HUES64 (cell line): ENCODE measurements around the gene SMARCA4.

Experiments
- H3K27ac ChIP-seq: 2 replicates; pipeline ENCODE4 v1.7.0; 2013; ENCODE audit warnings: low read depth, low read length, inconsistent platforms
- H3K27me3 ChIP-seq: 2 replicates; pipeline ENCODE4 v1.6.1; 2013; ENCODE audit warnings: mild to moderate bottlenecking, low read length; ENCODE audit not compliant: insufficient read depth
- H3K36me3 ChIP-seq: 2 replicates; pipeline ENCODE4 v1.6.1; 2013; ENCODE audit warnings: mild to moderate bottlenecking, low read length; ENCODE audit not compliant: insufficient read depth
- H3K4me1 ChIP-seq: 2 replicates; pipeline ENCODE4 v1.6.1; 2013; ENCODE audit warnings: mild to moderate bottlenecking, low read length, moderate library complexity; ENCODE audit not compliant: insufficient read depth
- H3K4me3 ChIP-seq: 2 replicates; pipeline ENCODE4 v1.5.1; 2013; ENCODE audit warnings: mild to moderate bottlenecking, low read length, moderate library complexity
- H3K9ac ChIP-seq: 2 replicates; pipeline ENCODE4 v1.6.1; 2013; ENCODE audit warnings: mild to moderate bottlenecking, low read depth, low read length
- H3K9me3 ChIP-seq: 2 replicates; pipeline ENCODE4 v1.6.1; 2013; ENCODE audit warnings: low read depth, low read length; ENCODE audit not compliant: insufficient read depth
- WGBS: fragments of 150-250, 120-280 bp; methylation state at CpG from one replicate; pipeline ENCODE4 v1.1.7; 2013; ENCODE audit warnings: missing lambda C conversion rate; 5-methylcytosine and 5-hydroxymethylcytosine counted together

Gene SMARCA4

DNA sequence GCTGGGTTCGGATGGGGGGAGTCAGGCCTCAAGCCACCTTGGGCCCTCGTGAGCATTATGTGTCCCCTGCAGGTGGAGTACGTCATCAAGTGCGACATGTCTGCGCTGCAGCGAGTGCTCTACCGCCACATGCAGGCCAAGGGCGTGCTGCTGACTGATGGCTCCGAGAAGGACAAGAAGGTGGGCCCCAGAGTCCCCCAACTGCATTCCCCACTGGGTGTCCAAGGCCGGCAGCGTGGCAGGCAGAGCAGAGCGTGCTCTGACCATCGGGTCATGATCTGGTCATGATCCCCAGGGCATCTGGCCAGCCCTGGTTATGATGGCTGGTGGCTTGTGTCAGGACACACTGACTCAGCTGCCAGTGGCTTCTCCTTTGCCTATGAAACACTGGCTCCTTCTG is 63.4 kb downstream of the SMARCA4 start:
- no peak overlapping the region for H3K9ac ChIP-seq
- WGBS: 95% methylated on average over 13 of the region's 13 CpGs
- peaks cover 98% of the 10 kb centered on the region for H3K36me3 ChIP-seq
- no peaks in the 10 kb centered on the region for H3K4me1 ChIP-seq
- H3K4me3 ChIP-seq: no peak overlapping the region
- no peaks in the 10 kb centered on the region for H3K9me3 ChIP-seq
- H3K27ac ChIP-seq: no peak overlapping the region
- no peaks in the 10 kb centered on the region for H3K27me3 ChIP-seq

DNA sequence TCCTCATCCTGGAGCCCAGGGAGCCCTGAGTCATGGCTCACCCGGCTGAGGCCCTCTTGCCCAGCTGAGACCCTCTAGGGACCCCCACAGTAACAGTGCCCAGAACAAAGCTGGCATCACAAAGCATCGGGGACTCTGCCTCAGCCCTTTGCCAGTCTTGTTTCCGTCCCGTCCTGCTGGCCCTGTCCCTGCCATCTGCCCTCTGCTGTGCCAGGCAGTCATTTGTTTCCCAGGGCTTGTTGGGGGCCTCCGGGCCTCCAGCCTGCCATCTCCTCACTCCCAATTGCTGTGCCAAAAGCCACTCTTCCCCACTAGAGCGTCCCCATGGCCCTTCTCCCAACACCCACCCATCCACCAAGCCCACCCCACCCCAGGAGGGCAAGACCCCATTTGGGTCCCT is 64.2 kb downstream of the SMARCA4 start:
- peaks cover 98% of the 10 kb centered on the region for H3K36me3 ChIP-seq
- no peak overlapping the region for H3K9ac ChIP-seq
- H3K27me3 ChIP-seq: no peaks in the 10 kb centered on the region
- no peaks in the 10 kb centered on the region for H3K9me3 ChIP-seq
- no peak overlapping the region for H3K4me3 ChIP-seq
- 95% methylated on average over 6 of the region's 6 CpGs for WGBS
- no peak overlapping the region for H3K27ac ChIP-seq
- no peaks in the 10 kb centered on the region for H3K4me1 ChIP-seq

DNA sequence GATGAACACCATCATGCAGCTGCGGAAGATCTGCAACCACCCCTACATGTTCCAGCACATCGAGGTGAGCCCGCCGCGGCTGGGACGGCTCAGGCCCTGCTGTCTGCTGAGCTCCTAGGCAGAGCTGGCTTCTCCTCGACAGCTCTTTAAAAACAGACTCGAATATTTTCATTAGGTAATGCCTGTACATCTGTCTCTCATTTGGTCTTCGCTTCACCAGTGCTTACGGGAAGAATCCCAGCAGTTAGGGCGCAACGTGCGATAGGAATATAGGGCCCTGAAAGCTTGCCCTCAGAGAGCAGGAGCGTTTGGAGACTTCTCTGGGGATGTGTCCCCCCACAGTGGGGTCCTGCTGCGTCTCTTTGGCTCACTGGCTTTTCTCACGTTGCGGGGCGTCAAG is 64.6 kb downstream of the SMARCA4 start:
- Histone ChIP-seq H3K36me3 (peaks cover 98% of the 10 kb centered on the region), H3K9ac (no peak overlapping the region)

DNA sequence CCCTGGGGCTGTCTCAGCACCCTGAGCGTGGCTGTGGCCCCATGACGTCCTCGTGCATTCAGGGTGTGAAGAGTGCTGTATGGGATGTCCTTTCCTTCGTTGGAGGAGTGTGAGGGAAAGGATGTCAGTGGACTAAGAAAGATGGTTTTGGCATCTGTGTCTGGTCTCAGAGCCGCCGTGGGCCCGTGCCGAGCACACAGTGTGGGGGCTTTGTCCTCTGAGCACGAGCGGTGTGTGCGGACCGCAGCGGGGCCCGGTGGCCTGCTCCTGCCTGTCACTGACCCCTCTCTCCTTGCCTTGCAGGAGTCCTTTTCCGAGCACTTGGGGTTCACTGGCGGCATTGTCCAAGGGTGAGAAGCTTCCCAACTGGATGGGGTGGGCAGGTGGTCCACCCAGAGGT is 65.2 kb downstream of the SMARCA4 start:
- Histone ChIP-seq H3K36me3 (peaks cover 98% of the 10 kb centered on the region), H3K4me1 (no peaks in the 10 kb centered on the region), H3K4me3 (no peak overlapping the region), H3K9ac (no peak overlapping the region), H3K9me3 (no peaks in the 10 kb centered on the region), H3K27me3 (no peaks in the 10 kb centered on the region), H3K27ac (no peak overlapping the region)
- 97% methylated on average over 16 of the region's 16 CpGs for WGBS

More for the DNA sequence above, 64.6 kb downstream of the SMARCA4 start:
- Histone ChIP-seq H3K4me1 (no peaks in the 10 kb centered on the region), H3K9me3 (no peaks in the 10 kb centered on the region), H3K27ac (no peak overlapping the region), H3K4me3 (no peak overlapping the region), H3K27me3 (no peaks in the 10 kb centered on the region)
- WGBS: 96% methylated on average over 18 of the region's 18 CpGs

DNA sequence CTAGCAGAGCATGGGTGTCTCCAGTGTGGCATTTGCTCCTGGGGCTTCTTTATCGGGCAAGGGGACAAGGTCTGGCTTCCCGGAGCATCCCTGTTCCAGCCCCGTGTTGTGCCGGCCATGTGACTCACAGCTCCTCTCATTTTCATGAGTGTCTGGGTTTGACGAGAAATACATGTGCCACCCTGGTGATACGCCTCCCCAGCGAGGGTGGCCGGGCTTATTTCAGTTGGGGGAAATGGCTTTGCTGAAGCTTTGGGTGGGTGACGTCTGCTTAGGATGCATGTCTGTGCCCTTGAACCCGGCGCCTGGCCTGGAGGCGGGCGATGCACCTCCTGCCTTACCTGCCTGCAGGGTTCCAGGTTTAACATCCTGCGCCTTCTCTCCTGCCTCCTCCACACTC is 66.6 kb downstream of the SMARCA4 start:
- H3K36me3 ChIP-seq: peaks cover 98% of the 10 kb centered on the region
- 96% methylated on average over 14 of the region's 14 CpGs for WGBS
- no peaks in the 10 kb centered on the region for H3K27me3 ChIP-seq
- H3K4me1 ChIP-seq: no peaks in the 10 kb centered on the region
- no peak overlapping the region for H3K4me3 ChIP-seq
- no peak overlapping the region for H3K27ac ChIP-seq
- no peak overlapping the region for H3K9ac ChIP-seq
- H3K9me3 ChIP-seq: no peaks in the 10 kb centered on the region

DNA sequence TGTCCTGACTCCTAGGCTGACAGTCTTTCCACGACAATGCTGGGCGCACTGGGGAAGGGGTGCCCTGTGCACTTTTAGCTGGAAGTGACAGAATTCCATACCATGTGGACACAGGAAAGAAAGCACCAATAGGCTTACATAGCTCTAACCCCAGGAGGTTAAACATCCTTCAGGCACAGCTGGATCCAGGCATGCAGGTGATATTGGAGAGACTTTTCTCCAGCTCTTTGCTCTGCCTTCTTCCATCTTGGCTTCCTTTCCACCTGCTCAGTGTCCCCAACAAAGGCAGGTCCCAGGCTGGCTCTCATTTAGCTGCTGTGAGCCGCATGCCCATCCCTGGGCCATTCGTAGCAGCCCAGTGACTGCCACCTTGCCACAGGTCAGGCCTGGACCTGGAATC is 67.3 kb downstream of the SMARCA4 start:
- Histone ChIP-seq H3K4me1 (no peaks in the 10 kb centered on the region), H3K9me3 (no peaks in the 10 kb centered on the region), H3K27me3 (no peaks in the 10 kb centered on the region), H3K4me3 (no peak overlapping the region), H3K9ac (no peak overlapping the region), H3K36me3 (peaks cover 97% of the 10 kb centered on the region), H3K27ac (no peak overlapping the region)
- 97% methylated on average over 4 of the region's 4 CpGs for WGBS

DNA sequence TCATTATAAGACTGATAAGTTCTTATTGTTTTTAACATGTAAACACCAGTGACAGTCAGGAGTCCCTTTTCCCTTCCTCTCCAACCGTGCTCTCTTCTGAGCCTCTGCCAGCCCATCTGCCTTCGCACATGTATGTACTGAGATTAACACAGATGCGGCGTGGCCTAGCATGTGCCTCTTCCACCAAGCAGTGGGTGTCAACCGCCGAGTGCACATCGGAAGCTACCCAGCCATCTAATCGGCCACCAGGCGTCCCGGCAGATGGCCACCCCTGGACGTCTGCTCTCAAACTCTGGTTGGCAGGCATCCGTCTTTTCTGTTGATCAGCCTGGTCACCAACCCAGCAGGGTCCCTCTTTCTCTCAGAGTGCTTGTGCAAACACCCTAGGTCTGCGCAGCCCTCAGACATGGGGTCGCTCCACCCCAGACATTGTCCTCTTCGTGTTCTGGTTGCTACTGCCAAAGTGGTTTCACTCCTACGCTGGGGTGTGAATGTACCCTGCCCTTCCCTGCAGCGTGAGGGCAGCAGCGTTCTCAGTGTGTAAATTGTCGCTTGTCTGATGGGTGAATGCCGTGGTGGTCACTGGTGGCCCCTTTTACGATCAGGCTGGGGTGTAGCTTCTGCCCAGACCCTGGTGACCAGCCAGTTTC is 70.7 kb downstream of the SMARCA4 start:
- Histone ChIP-seq H3K4me1 (no peaks in the 10 kb centered on the region), H3K9me3 (no peaks in the 10 kb centered on the region), H3K9ac (no peak overlapping the region), H3K36me3 (peaks cover 99% of the 10 kb centered on the region), H3K4me3 (no peak overlapping the region), H3K27ac (no peak overlapping the region), H3K27me3 (no peaks in the 10 kb centered on the region)
- WGBS: 97% methylated on average over 21 of the region's 21 CpGs

DNA sequence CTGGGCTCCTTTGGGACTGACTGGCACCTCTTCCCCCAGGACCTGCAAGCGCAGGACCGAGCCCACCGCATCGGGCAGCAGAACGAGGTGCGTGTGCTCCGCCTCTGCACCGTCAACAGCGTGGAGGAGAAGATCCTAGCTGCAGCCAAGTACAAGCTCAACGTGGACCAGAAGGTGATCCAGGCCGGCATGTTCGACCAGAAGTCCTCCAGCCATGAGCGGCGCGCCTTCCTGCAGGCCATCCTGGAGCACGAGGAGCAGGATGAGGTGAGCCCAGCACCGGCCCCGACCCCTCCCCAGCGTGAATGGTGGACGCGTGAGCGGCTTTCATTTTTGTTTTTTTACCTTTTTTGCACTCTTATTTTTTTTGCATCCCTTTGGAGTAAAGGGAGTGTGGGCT is 72.4 kb downstream of the SMARCA4 start:
- 96% methylated on average over 22 of the region's 22 CpGs for WGBS
- Histone ChIP-seq H3K27me3 (no peaks in the 10 kb centered on the region), H3K36me3 (peaks cover 99% of the 10 kb centered on the region), H3K9me3 (no peaks in the 10 kb centered on the region), H3K9ac (no peak overlapping the region), H3K4me3 (no peak overlapping the region), H3K27ac (no peak overlapping the region), H3K4me1 (no peaks in the 10 kb centered on the region)

DNA sequence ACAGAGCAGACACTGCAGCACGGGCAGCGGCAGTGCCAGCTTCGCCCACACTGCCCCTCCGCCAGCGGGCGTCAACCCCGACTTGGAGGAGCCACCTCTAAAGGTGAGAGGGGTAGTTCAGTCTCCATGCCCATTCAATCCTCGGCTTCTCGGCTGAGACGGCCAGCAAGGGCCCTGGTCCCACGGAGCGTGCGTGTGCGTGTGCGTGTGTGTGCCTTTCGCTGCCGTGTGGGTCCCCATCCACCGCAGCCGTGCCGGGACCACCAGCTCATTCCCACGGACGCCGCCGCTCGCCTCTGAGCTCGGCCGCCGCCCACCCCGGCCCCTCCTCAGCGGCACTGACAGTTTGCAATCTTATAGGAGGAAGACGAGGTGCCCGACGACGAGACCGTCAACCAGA is 72.9 kb downstream of the SMARCA4 start:
- Histone ChIP-seq H3K36me3 (peaks cover 99% of the 10 kb centered on the region), H3K4me3 (no peak overlapping the region), H3K9ac (no peak overlapping the region), H3K27ac (no peak overlapping the region), H3K9me3 (no peaks in the 10 kb centered on the region), H3K4me1 (no peaks in the 10 kb centered on the region), H3K27me3 (no peaks in the 10 kb centered on the region)
- WGBS: 96% methylated on average over 35 of the region's 35 CpGs

DNA sequence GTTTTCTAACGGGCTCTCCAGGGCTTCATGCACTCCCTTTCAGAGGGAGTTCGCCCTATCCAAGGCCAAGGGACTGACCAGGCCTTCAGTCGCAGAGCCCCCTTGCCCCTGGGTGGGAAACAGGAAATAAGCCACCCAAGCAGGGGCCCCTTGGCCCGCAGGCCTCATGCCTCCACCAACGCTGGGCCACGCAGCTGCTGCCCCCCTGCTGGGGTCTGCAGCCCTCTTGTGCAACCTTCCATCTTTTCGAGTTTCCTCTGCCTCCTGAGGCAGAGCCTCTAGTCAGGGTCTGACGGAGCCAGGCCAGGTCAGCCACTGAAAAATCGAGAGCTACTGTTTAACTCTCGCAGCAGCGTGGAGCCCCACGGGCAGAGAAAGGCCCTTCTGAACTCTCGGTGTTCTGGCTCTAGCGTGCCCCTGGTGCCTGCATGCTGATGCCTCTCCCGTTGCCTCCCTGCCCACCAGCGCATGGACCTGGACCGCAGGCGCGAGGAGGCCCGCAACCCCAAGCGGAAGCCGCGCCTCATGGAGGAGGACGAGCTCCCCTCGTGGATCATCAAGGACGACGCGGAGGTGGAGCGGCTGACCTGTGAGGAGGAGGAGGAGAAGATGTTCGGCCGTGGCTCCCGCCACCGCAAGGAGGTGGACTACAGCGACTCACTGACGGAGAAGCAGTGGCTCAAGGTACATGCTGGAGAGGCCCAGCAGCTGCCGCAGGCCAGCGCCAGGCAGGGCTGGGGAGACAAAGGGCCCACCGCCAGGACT is 73.8 kb downstream of the SMARCA4 start:
- Histone ChIP-seq H3K36me3 (peaks cover 97% of the 10 kb centered on the region), H3K4me1 (no peaks in the 10 kb centered on the region), H3K4me3 (no peak overlapping the region), H3K9ac (no peak overlapping the region), H3K27me3 (no peaks in the 10 kb centered on the region), H3K9me3 (no peaks in the 10 kb centered on the region), H3K27ac (no peak overlapping the region)
- 95% methylated on average over 38 of the region's 38 CpGs for WGBS

DNA sequence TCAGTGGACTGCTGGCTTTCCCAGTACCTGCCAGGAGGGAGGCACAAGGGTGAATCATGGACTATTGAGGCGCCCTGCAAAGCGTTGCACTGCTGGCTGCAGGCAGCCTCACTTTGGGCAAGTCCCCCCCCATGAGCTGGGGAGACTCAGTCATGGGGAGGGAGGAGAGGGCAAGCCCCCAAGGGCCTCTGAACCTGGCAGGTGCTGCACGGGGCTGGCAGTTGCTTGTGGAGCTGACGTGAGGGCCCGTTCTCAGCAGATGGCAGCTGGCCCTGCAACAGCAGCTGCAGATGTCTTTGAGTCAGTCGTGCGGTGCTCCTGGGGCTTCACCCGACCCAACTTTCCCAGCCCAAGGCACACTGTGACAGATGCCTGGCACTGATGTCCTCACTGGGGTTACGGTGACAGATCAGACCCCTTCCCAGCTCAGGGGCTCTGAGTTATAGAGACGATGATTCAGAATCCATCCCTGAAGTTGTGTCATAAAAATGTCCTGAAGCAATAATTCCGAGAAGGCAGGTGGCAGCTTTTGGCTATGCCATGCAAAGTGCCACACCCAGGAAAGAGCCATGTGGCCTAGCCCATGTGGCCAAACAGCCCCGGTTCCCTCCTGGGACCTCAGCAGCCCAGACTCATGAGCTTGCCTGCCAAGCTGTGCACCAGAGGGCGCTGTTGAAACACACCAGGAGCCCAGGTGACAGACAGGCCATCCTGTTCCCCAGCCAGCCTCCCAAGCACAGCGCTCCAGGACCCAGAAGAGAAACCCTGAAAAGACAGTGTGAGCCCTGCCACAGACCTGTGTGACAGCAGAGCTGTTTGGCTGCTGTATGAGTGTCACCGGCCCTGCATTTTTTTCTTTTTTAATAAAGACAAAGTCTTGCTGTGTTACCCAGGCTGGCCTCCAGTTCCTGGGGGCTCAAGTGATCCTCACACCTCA is 74.9 kb downstream of the SMARCA4 start:
- Histone ChIP-seq H3K36me3 (peaks cover 92% of the 10 kb centered on the region), H3K9ac (no peak overlapping the region), H3K27ac (no peak overlapping the region), H3K4me3 (no peak overlapping the region), H3K27me3 (no peaks in the 10 kb centered on the region), H3K9me3 (no peaks in the 10 kb centered on the region), H3K4me1 (no peaks in the 10 kb centered on the region)
- 85% methylated on average over 15 of the region's 15 CpGs for WGBS
